ENCODE results near the gene IMPA2.

- TF ChIP-seq IRF1 (CRISPR knock-in tag; IDR thresholded peaks at IDR 0.05; ENCODE audit: low read depth) (no peak), ATF3 (CRISPR knock-in tag; IDR thresholded peaks at IDR 0.05) (no peak)
These were observed 20.1 kb downstream of the IMPA2 start for GRCh38 chr18:12001421-12001820.

All from HepG2 (cell line).